DMS114 treated with DMSO at 0.1 percent for 48 hours (cell line): ENCODE measurements around the gene C1D.
"Not testable (repeated sequence)": the region's sequence is repeated elsewhere in the genome, so short reads cannot be mapped to it uniquely, and the experiment has no call there.

Source experiments
- DNase-seq: peaks from one replicate; lab custom pipeline; 2025; ENCODE audit not compliant: unreplicated experiment; lab: John Stamatoyannopoulos, UW

Gene C1D

DNA sequence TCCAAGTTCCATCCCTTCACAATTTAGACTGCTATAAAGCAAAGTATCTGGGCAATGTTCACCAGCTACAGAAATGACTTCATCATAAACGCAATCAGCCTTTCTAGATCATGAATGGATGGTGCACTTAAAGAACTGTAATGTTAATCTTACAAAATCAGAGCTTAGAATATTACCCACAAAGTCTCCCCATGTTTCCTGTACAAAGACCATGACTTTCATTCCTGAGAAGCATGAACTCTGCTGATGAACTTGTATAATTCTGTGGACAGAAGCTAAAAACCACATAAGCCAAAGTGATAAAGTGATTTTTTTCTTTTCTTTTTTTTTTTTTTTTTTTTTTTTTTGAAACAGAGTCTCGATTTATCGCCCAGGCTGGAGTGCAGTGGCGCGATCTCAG is 53.3 kb downstream of the C1D start:
- DNase-seq, result no peak

DNA sequence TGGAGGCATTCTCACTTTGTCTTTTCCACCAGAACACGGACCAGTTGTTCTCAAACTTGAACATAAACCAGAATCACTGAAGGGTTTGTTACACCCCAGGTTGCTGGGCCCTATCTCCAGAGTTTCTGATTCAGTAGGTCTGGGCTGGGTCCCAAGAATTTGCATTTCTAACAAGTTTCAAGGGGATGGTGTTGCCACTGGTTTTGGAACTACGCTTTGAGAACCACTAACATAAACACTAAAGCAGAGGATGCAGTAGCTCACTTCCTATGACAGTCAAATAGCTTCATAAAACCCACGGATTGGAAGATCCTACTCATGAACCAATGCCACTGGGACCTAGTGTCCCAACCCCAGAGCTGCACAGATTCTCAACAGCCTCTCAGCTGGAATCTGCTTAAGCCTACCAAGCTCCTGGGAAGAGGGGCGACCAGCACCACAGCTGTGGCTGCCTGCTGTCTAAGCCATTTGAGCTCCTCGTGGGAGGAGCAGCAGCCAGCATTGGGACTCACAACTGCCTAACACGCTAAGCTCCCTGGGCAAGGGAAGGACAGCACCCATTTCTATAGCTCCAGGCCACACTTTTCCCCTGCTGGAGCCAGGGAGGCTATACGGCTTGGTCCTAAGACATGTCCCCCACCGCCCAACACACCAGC is 62.5 kb downstream of the C1D start:
- no peak for DNase-seq

DNA sequence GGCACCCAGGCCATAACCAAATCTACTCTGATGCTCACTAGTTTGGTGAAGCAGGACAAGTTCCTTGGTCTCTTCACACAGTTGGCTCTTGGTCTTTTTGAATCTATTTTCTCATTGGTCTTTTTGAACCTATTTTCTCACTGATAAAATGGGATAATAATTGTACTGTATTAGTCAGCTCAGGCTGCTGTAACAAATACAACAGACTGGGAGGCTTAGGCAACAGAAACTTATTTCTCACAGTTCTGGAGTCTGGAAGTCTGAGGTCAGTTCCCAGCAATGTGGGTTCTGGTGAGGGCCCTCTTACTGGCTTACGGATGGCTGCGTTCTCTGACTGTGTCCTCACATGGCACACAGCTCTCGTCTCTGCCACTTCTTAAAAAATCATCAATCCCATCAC is 63.5 kb downstream of the C1D start:
- DNase-seq, result no peak

DNA sequence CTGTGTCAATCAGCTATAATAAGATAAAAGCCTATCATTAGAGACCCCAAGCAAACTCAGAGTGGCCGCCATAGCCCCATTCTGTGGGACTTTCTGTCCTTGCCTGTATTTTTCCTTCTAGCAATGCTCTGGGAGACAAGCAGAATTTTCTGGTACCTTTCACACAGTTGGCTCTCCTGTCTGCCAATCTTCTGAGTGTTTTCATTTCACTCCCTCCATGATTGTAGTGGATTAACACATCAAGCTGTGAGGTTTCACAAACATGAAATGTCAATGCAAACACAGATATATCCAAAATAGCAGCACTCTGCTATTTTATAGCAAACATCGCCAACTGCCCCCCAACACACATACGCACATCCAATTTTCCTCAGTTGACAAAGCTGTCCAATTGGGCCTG is 64.9 kb downstream of the C1D start:
- no peak for DNase-seq

DNA sequence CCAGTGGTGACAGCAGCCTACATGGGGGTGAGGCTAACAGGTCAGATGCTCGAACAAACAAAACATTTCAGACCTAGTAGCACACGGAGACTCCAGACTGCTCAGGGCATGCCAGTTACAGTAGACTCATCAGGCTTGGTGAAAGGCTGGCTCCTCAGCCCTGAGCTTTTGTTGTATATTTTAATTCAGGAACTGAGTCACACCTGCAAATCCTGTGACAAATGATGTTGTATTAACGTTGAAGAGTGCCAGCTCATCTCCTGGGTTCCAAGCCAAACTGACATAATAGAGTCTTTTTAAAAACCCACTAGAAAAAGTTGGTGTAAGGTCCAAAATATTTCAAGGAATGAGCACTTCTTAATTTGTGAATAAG is 65.3 kb downstream of the C1D start:
- DNase-seq, result no peak

DNA sequence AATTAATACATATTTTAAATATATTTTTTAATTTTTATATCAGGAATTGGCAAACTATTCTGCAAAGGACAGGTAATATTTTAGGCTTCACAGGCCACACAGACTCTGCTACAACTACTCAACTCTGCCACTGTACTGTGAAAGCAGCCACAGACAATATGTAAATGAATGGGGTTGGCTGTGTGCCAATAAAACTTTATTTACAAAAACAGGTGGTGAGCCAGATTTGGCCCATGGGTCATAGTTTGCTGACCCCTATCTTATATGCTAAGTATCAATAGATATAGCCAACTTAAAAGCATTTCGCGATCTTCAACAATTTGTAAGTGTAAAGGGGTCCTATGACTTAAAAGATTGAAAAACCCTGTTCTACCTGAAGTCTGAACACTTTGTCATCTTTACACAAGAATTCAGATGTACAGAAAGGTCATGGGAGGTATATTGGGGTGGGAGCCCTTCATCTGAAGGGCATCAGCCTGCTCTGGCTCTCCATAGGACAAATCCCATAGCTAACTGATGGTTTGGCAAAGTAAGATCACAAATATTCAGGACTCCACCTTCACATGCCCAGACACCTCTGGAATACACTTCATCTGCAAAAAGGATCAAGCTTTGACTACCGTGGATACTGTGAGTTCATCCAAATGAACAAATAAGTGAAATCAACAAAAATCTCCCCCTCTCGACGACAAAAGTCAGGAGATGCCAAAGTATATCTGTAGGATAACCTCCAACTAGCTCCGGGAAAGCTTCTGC is 65.9 kb downstream of the C1D start:
- no peak for DNase-seq

DNA sequence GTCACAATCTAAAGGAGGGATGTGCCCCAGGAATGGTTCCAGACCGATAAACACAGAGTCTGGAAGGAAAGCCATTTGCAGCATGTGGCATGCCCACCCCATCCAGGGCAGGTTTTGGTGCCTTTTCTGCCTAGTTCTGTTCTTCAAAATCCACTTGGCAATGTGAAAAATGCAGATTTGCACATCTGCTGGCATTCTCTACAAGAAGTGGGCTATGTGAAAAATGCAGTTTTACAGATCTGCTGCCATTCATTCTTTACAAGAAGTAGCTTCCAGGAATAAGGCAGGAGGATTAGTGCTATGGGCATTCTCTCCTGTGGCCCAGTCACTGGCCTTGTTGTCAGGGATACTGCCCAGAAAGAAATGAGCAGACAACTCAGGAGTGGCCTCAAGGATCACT is 68.1 kb downstream of the C1D start:
- no peak for DNase-seq

DNA sequence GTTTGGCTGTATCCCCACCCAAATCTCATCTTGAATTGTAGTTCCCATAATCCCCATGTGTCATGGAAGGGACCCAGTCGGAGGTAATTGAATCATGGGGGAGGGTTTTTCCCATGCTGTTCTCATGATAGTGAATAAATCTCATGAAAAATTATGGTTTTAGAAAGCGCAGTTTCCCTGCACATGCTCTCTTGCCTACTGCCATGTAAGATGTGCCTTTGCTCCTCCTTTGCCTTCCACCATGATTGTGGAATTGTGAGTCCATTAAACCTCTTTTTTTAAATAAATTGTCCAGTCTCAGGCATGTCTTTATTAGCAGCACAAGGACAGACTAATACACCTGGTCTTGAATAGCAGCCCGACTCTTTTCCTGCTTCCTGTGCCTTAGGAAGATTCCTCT is 68.7 kb downstream of the C1D start:
- DNase-seq, result not testable (repeated sequence)

DNA sequence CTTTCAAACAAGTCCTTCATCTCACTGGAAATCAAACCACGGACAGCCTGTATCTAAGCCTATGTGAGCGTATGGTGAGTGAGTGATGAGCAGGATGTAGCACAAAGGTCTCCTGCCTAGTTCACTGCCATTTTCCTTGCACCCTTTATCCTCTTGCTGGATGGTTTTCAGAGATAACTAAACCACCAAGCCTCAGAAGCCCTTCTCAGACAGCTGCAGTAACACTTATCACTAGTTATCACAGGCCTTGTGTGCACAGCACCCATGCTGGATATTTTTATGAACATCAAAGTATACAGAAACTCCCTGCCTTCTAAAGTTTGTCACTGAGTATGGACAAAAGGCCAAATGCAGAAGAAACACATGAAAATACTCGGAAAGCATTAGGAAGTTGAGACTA is 69.5 kb downstream of the C1D start:
- no peak for DNase-seq

DNA sequence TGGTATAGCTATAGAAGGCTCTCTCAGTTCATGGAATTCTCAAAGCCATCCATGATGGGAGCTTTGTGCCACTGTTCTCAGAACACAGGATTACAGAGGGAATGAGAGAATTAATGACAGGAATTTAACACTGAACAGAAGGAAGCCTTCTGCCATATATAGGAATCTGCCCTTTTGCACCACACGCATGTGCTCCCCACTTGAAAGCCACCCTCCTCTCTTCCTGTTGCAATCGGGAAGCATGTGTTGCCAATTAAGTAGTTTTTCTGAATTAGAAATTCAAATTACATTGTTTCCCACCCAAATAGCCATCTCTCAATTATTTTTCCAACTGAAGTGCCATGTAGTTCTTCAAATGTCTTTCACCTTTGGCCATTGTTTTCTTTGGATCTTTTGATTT is 71.3 kb downstream of the C1D start:
- DNase-seq, result no peak
